ENCODE data around the gene SKOR2.

GRCh38 chr18:47274961-47275360 is 23.5 kb upstream of the SKOR2 start:
- TF ChIP-seq POLR2A (IDR thresholded peaks at IDR 0.05) (no peak), CTCF (IDR thresholded peaks at IDR 0.05) (no peak)

All from esophagus squamous epithelium (tissue), 4 donors.